H1 (cell line): Measurements from ENCODE around the gene PTPRE. TPM values are rescaled to one million over a fixed set of nuclear protein-coding genes. Genes with fewer than 3 reads are reported as not detected.

Source experiments
- CTCF ChIA-PET: fragments of 300-600 bp; sonication (Branson Sonifier 250); formaldehyde crosslinking; loops from one replicate; lab custom pipeline; 2021; ENCODE audit not compliant: partially characterized antibody; lab: Charles Lee
- POLR2A ChIA-PET: fragments of 300-600 bp; sonication (Branson Sonifier 250); formaldehyde crosslinking; loops from one replicate; lab custom pipeline; 2021; ENCODE audit warnings: inconsistent platforms; ENCODE audit not compliant: partially characterized antibody; lab: Charles Lee
- DNase-seq, 2 experiments: peaks; one replicate each; pipeline versions ENCODE4 v3.0.0 to v3.0.0-alpha.2; 2010 to 2022; ENCODE audit warnings: low spot score in 2 of 2, low read depth in 1 of 2, mixed read lengths in 1 of 2
- FAIRE-seq: peaks from 2 replicates; lab custom pipeline; 2011; peaks lifted over from hg19 to GRCh38; lab: Jason Lieb, UNC
- H2AFZ ChIP-seq: 2 replicates; pipeline ENCODE4 v1.8.1; 2012; ENCODE audit warnings: low read length, inconsistent platforms
- H2AK5ac ChIP-seq: 2 replicates; pipeline ENCODE4 v1.6.1; 2013; ENCODE audit warnings: low read depth, low read length
- H2BK120ac ChIP-seq: replicated peaks from 2 replicates; pipeline ENCODE3; 2013; ENCODE audit warnings: low read depth, low read length, inconsistent platforms
- H2BK12ac ChIP-seq: 2 replicates; pipeline ENCODE4 v1.6.1; 2013; ENCODE audit warnings: low read depth, low read length
- H2BK15ac ChIP-seq: 2 replicates; pipeline ENCODE4 v1.6.1; 2013; ENCODE audit warnings: low read length
- H2BK20ac ChIP-seq: 2 replicates; pipeline ENCODE4 v1.6.1; 2013; ENCODE audit warnings: low read length
- H2BK5ac ChIP-seq: 2 replicates; pipeline ENCODE4 v1.6.1; 2013; ENCODE audit warnings: low read depth, low read length
- H3K14ac ChIP-seq: 2 replicates; pipeline ENCODE4 v1.6.1; 2013; ENCODE audit warnings: inconsistent platforms; ENCODE audit not compliant: insufficient read length
- H3K18ac ChIP-seq: 2 replicates; pipeline ENCODE4 v1.6.1; 2013; ENCODE audit warnings: low read length; ENCODE audit errors: extremely low read depth
- H3K23ac ChIP-seq: 2 replicates; pipeline ENCODE4 v1.6.1; 2013; ENCODE audit warnings: inconsistent platforms; ENCODE audit not compliant: insufficient read length
- H3K23me2 ChIP-seq: 2 replicates; pipeline ENCODE4 v1.6.1; 2013; ENCODE audit warnings: low read depth, low read length
- H3K27ac ChIP-seq: 2 replicates; pipeline ENCODE4 v1.6.1; 2011; ENCODE audit warnings: low read depth, low read length, inconsistent platforms
- H3K27me3 ChIP-seq, 4 experiments: replicated peaks in 1 of 4; 1 replicate in 1 of 4; 2 replicates in 3 of 4; pipeline versions ENCODE4 v1.6.1 to v1.8.1; 2011 to 2013; ENCODE audit warnings: low read length in 3 of 4, mild to moderate bottlenecking in 3 of 4, inconsistent platforms in 2 of 4, mixed read lengths in 2 of 4, moderate library complexity in 1 of 4; ENCODE audit not compliant: control insufficient read depth in 3 of 4, insufficient read depth in 3 of 4; ENCODE audit errors: extremely low read depth in 1 of 4
- H3K36me3 ChIP-seq, 4 experiments: 2 replicates each; pipeline versions ENCODE4 v1.6.1 to v1.8.1; 2011 to 2013; ENCODE audit warnings: mild to moderate bottlenecking in 4 of 4, low read length in 3 of 4, moderate library complexity in 2 of 4, control low read depth in 1 of 4, inconsistent platforms in 1 of 4; ENCODE audit not compliant: insufficient read depth in 4 of 4, control insufficient read depth in 2 of 4
- H3K4ac ChIP-seq: replicated peaks from 2 replicates; pipeline ENCODE3; 2013; ENCODE audit warnings: low read length, low read depth, mixed read lengths, inconsistent platforms; ENCODE audit not compliant: insufficient read length
- H3K4me1 ChIP-seq, 4 experiments: replicated peaks in 1 of 4; 1 replicate in 1 of 4; 2 replicates in 3 of 4; pipeline versions ENCODE4 v1.6.1 to v1.8.1; 2011 to 2013; ENCODE audit warnings: low read length in 3 of 4, inconsistent platforms in 2 of 4, mixed read lengths in 1 of 4; ENCODE audit not compliant: insufficient read depth in 4 of 4, control insufficient read depth in 3 of 4
- H3K4me2 ChIP-seq, 2 experiments: 2 replicates each; pipeline versions ENCODE4 v1.6.1 to v1.8.1; 2011 to 2013; ENCODE audit warnings: low read depth in 2 of 2, low read length in 2 of 2, control low read depth in 1 of 2, inconsistent platforms in 1 of 2, mild to moderate bottlenecking in 1 of 2; ENCODE audit not compliant: insufficient read depth in 1 of 2
- H3K4me3 ChIP-seq, 4 experiments: fragments of 200-600, 300-600 bp in 1 of 4; sonication (generic), shearing (Covaris generic), sonication (Bioruptor Twin) in 1 of 4; 2 replicates each; pipeline versions ENCODE4 v1.5.1 to v1.8.1; 2011 to 2016; ENCODE audit warnings: low read length in 4 of 4, low read depth in 3 of 4, control low read depth in 2 of 4, inconsistent platforms in 2 of 4, mild to moderate bottlenecking in 2 of 4, mixed read lengths in 1 of 4, moderate library complexity in 1 of 4; ENCODE audit not compliant: insufficient read depth in 2 of 4; ENCODE audit errors: extremely low read depth in 1 of 4
- H3K56ac ChIP-seq: replicated peaks from 2 replicates; pipeline ENCODE3; 2013; ENCODE audit warnings: low read depth, mild to moderate bottlenecking, mixed read lengths, low read length, inconsistent platforms; ENCODE audit not compliant: insufficient read length
- H3K79me1 ChIP-seq: 2 replicates; pipeline ENCODE4 v1.6.1; 2013; ENCODE audit warnings: low read depth, low read length, control low read depth
- H3K79me2 ChIP-seq, 2 experiments: 2 replicates each; pipeline versions ENCODE4 v1.6.1 to v1.8.1; 2012 to 2013; ENCODE audit warnings: low read length in 2 of 2, mild to moderate bottlenecking in 2 of 2, inconsistent platforms in 1 of 2; ENCODE audit not compliant: insufficient read depth in 2 of 2, control insufficient read depth in 1 of 2
- H3K9ac ChIP-seq, 4 experiments: replicated peaks in 1 of 4; 1 replicate in 1 of 4; 2 replicates in 3 of 4; pipeline versions ENCODE4 v1.6.1 to v1.8.1; 2011 to 2013; ENCODE audit warnings: low read depth in 3 of 4, low read length in 3 of 4, control low read depth in 2 of 4, mild to moderate bottlenecking in 2 of 4, moderate library complexity in 2 of 4, inconsistent platforms in 1 of 4; ENCODE audit errors: extremely low read depth in 1 of 4
- H3K9me3 ChIP-seq, 2 experiments: 2 replicates each; pipeline versions ENCODE4 v1.6.1 to v1.8.1; 2012 to 2013; ENCODE audit warnings: mild to moderate bottlenecking in 2 of 2, moderate library complexity in 2 of 2, control low read depth in 1 of 2, inconsistent platforms in 1 of 2, low read depth in 1 of 2, low read length in 1 of 2, mixed read lengths in 1 of 2; ENCODE audit not compliant: insufficient read depth in 2 of 2
- H4K20me1 ChIP-seq, 2 experiments: replicated peaks in 1 of 2; 2 replicates each; pipeline versions ENCODE3 to v1.8.1; 2011 to 2013; ENCODE audit warnings: inconsistent platforms in 2 of 2, low read length in 2 of 2, mild to moderate bottlenecking in 1 of 2; ENCODE audit not compliant: insufficient read depth in 2 of 2, control insufficient read depth in 1 of 2
- H4K5ac ChIP-seq: 2 replicates; pipeline ENCODE4 v1.6.1; 2013; ENCODE audit warnings: low read length, low read depth, mixed read lengths, inconsistent platforms; ENCODE audit not compliant: insufficient read length
- H4K8ac ChIP-seq: 2 replicates; pipeline ENCODE4 v1.8.0; 2013; ENCODE audit warnings: mild to moderate bottlenecking, moderate library complexity, low read length, inconsistent platforms; ENCODE audit not compliant: insufficient read depth; ENCODE audit errors: extremely low read depth
- H4K91ac ChIP-seq: replicated peaks from 2 replicates; pipeline ENCODE3; 2013; ENCODE audit warnings: low read length, mixed read lengths, inconsistent platforms; ENCODE audit not compliant: insufficient read length
- BCL11A ChIP-seq, 2 experiments: IDR thresholded peaks; one replicate each; pipeline ENCODE4 v1.6.1; 2011; ENCODE audit warnings: low read depth in 2 of 2, low read length in 2 of 2, mild to moderate bottlenecking in 2 of 2
- CBX8 ChIP-seq: fragments of 300-800, 300-1000 bp; sonication (generic); IDR thresholded peaks from 2 replicates; pipeline ENCODE4 v1.7.1; 2016; ENCODE audit warnings: low read depth, low read length, borderline replicate concordance
- CEBPB ChIP-seq: IDR thresholded peaks from 2 replicates; pipeline ENCODE4 v1.6.1; 2012; ENCODE audit warnings: low read depth, low read length
- CTBP2 ChIP-seq: IDR thresholded peaks from 2 replicates; pipeline ENCODE4 v1.7.0; 2011; ENCODE audit warnings: borderline replicate concordance, mild to moderate bottlenecking, moderate library complexity, mixed read lengths, low read length; ENCODE audit not compliant: insufficient read depth, insufficient read length
- EP300 ChIP-seq, 2 experiments: IDR thresholded peaks; 1 replicate in 1 of 2; 2 replicates in 1 of 2; pipeline ENCODE4 v1.6.1; 2011 to 2012; ENCODE audit warnings: low read depth in 2 of 2, low read length in 2 of 2, mild to moderate bottlenecking in 2 of 2, borderline replicate concordance in 1 of 2, inconsistent platforms in 1 of 2, moderate library complexity in 1 of 2
- JUN ChIP-seq: IDR thresholded peaks from 2 replicates; pipeline ENCODE4 v1.6.1; 2011; ENCODE audit warnings: low read depth, mild to moderate bottlenecking, improper control_type of control experiment, low read length
- KDM4A ChIP-seq: IDR thresholded peaks from one replicate; pipeline ENCODE4 v1.7.1; 2012; ENCODE audit warnings: low read depth, mild to moderate bottlenecking, moderate library complexity, low read length, inconsistent platforms; ENCODE audit not compliant: severe bottlenecking
- POLR2AphosphoS5 ChIP-seq: IDR thresholded peaks from 2 replicates; pipeline ENCODE4 v1.6.1; 2011; ENCODE audit warnings: low read depth, low read length
- SAP30 ChIP-seq: fragments of 300-600 bp; sonication (generic); IDR thresholded peaks from 2 replicates; pipeline ENCODE4 v1.7.1; 2012; ENCODE audit warnings: low read length, moderate library complexity, mild to moderate bottlenecking, inconsistent platforms; ENCODE audit not compliant: insufficient read depth, insufficient replicate concordance
- TEAD4 ChIP-seq: IDR thresholded peaks from 2 replicates; pipeline ENCODE4 v1.6.1; 2012; ENCODE audit warnings: low read depth, low read length, inconsistent platforms, mixed read lengths
- WGBS, 2 experiments: shearing (Covaris generic) in 1 of 2; methylation state at CpG; one replicate each; pipeline versions ENCODE4 v1.1.6 to v1.1.7; 2013 to 2015; ENCODE audit warnings: low lambda C conversion rate in 2 of 2, mixed read lengths in 2 of 2, inconsistent platforms in 1 of 2, low coverage in 1 of 2, missing lambda C conversion rate in 1 of 2; ENCODE audit not compliant: insufficient replicate concordance in 2 of 2, insufficient coverage in 1 of 2, insufficient read length in 1 of 2; ENCODE audit errors: extremely low coverage in 1 of 2, missing lambda C conversion rate in 1 of 2; 5-methylcytosine and 5-hydroxymethylcytosine counted together
- polyA plus RNA-seq, 7 experiments: library from polyadenylated mRNA; depleted of rRNA in 3 of 7; stranded (reverse) in 5 of 7; unstranded in 2 of 7; fragments of >200 nt in 5 of 7; fragments of 200-250 nt in 2 of 7; gene quantifications; 1 replicate in 5 of 7; 2 replicates in 1 of 7; 4 replicates in 1 of 7; pipeline versions ENCODE4 v1.2.1 to v1.2.3, GENCODE V29; 2011 to 2013; ENCODE audit warnings: missing spikeins in 2 of 7, mixed read lengths in 2 of 7
- total RNA-seq: library from RNA; stranded (reverse); fragmentation: NEBNext Ultra II Directional; extraction: Animal tissue kit (Norgen Biotek cat#: 25700); gene quantifications from 2 replicates; pipeline ENCODE4 v1.2.1, GENCODE V29; 2021
- TF ChIP-seq, protein P1 (sequence below): IDR thresholded peaks from 2 replicates; pipeline ENCODE4 v1.6.1; 2012; ENCODE audit warnings: low read length, inconsistent platforms

Gene PTPRE
- total and polyA plus RNA-seq, 2 of the 8 experiments (the other 6 are each of a cell fraction or from before 2014, with no cell fraction given), result 0.33 to 0.54 TPM

GRCh38 chr10:128074589-128074988, 167.7 kb downstream of the PTPRE start:
- 85% methylated on average over 5 of the region's 5 CpGs; no CpG with 5 or more reads in 1 of the 2 experiments for WGBS, 2 experiments
- Histone ChIP-seq H3K4ac (no peak overlapping the region), H2AFZ (no peak overlapping the region), H3K18ac (no peak overlapping the region), H3K4me3 (no peak overlapping the region), H3K27ac (no peak overlapping the region), H4K20me1 (no peaks in the 10 kb centered on the region), H3K9ac (no peak overlapping the region), H3K27me3 (0 out of 7 replicates have a peak, but pooled peaks cover 0 to 2% (median 0%) of the 10 kb centered on the region in 4 experiments), H2BK5ac (no peak overlapping the region), H3K56ac (no peak overlapping the region), H2BK15ac (no peak overlapping the region), H3K79me2 (no peaks in the 10 kb centered on the region), H3K14ac (no peak overlapping the region), H3K23ac (no peak overlapping the region), H3K79me1 (no peaks in the 10 kb centered on the region), H2BK120ac (no peak overlapping the region), H2BK20ac (no peak overlapping the region), H3K36me3 (no peaks in the 10 kb centered on the region), H2AK5ac (no peak overlapping the region), H3K23me2 (no peaks in the 10 kb centered on the region), H3K9me3 (no peaks in the 10 kb centered on the region), H2BK12ac (no peak overlapping the region), H4K5ac (no peak overlapping the region), H4K91ac (no peak overlapping the region), H3K4me2 (no peak overlapping the region), H3K4me1 (peaks cover 0 to 3% (median 0%) of the 10 kb centered on the region in 4 experiments; a peak in 1 of 7 replicates), H4K8ac (no peak overlapping the region)
- ChIA-PET POLR2A (no interaction called here), CTCF (interaction anchor here (1.4 to 2.0 kb wide), 3 partner anchors 13 to 169 kb away, joined by 5 to 8 read pairs (median 6); no protein-coding TSS in a partner anchor)
- TF ChIP-seq CTBP2 (no peak), JUN (no peak), BCL11A (IDR thresholded peaks at IDR 0.05; ENCODE audit: low read depth in 2 of 2, low read length in 2 of 2) (no peak), CEBPB (no peak), SAP30 (no peak), POLR2AphosphoS5 (no peak), CBX8 (no peak), EP300 (IDR thresholded peaks at IDR 0.05; ENCODE audit: borderline replicate concordance in 1 of 2, low read depth in 2 of 2, low read length in 2 of 2) (no peak), KDM4A (no peak), TEAD4 (no peak)
- TF ChIP-seq, protein P1, sequence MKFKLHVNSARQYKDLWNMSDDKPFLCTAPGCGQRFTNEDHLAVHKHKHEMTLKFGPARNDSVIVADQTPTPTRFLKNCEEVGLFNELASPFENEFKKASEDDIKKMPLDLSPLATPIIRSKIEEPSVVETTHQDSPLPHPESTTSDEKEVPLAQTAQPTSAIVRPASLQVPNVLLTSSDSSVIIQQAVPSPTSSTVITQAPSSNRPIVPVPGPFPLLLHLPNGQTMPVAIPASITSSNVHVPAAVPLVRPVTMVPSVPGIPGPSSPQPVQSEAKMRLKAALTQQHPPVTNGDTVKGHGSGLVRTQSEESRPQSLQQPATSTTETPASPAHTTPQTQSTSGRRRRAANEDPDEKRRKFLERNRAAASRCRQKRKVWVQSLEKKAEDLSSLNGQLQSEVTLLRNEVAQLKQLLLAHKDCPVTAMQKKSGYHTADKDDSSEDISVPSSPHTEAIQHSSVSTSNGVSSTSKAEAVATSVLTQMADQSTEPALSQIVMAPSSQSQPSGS, result no peak
- no peak for DNase-seq
- no peak for FAIRE-seq
